Central memory CD8-positive, alpha-beta T cell (primary cell): Measurements from ENCODE around the gene PCSK9.

Experiments
- ATAC-seq: fragments of 150-1000 bp; cut with Tn5 transposase; replicated peaks from 2 replicates; pipeline ENCODE4 v1.10.0; 2022; ENCODE audit warnings: mild to moderate bottlenecking, moderate FRiP score, moderate number of reproducible peaks; ENCODE audit not compliant: poor library complexity, severe bottlenecking; ENCODE audit errors: extremely low read depth
- DNase-seq, 2 donors: peaks; one replicate each; pipeline ENCODE4 v3.0.0; 2021; ENCODE audit warnings: low spot score in 2 of 2
- H3K27ac Mint-ChIP-seq: one replicate; pipeline ENCODE4 v1.8.0; 2022; ENCODE audit warnings: low read depth, mild to moderate bottlenecking, moderate library complexity, mixed read lengths
- H3K27me3 Mint-ChIP-seq: one replicate; pipeline ENCODE4 v1.8.0; 2022; ENCODE audit warnings: mixed read lengths
- H3K36me3 Mint-ChIP-seq: one replicate; pipeline ENCODE4 v1.8.0; 2022; ENCODE audit warnings: mild to moderate bottlenecking, moderate library complexity, mixed read lengths; ENCODE audit not compliant: insufficient read depth
- H3K4me1 Mint-ChIP-seq: one replicate; pipeline ENCODE4 v1.8.0; 2022; ENCODE audit warnings: mixed read lengths
- H3K4me3 Mint-ChIP-seq: one replicate; pipeline ENCODE4 v1.8.0; 2022; ENCODE audit warnings: mild to moderate bottlenecking, moderate library complexity, mixed read lengths
- H3K9me3 Mint-ChIP-seq: one replicate; pipeline ENCODE4 v1.8.0; 2022; ENCODE audit warnings: mixed read lengths

The PCSK9 gene

GRCh38 chr1:55040083-55040932 lies 960 bp downstream of the PCSK9 start:
- DNase-seq = no peak
- Mint-ChIP-seq H3K9me3 (no peaks in the 10 kb centered on the region), H3K4me3 (no peak overlapping the region), H3K27ac (no peak overlapping the region), H3K27me3 (peaks cover 72% of the 10 kb centered on the region), H3K36me3 (no peaks in the 10 kb centered on the region), H3K4me1 (no peaks in the 10 kb centered on the region)
- ATAC-seq = no peak

- Mint-ChIP-seq H3K36me3 (no peaks in the 10 kb centered on the region), H3K27ac (no peak overlapping the region), H3K9me3 (no peaks in the 10 kb centered on the region), H3K27me3 (peaks cover 65% of the 10 kb centered on the region), H3K4me3 (no peak overlapping the region), H3K4me1 (no peaks in the 10 kb centered on the region)
- ATAC-seq (no peak), DNase-seq (no peak)
Observed at GRCh38 chr1:55040933-55041494, 1.7 kb downstream of the PCSK9 start.

GRCh38 chr1:55041613-55042012 lies 2.3 kb downstream of the PCSK9 start:
- no peaks in the 10 kb centered on the region for H3K36me3 Mint-ChIP-seq
- ATAC-seq = no peak
- no peak overlapping the region for H3K4me3 Mint-ChIP-seq
- H3K4me1 Mint-ChIP-seq = no peaks in the 10 kb centered on the region
- DNase-seq = no peak
- H3K9me3 Mint-ChIP-seq = no peaks in the 10 kb centered on the region
- no peak overlapping the region for H3K27ac Mint-ChIP-seq
- H3K27me3 Mint-ChIP-seq = peaks cover 59% of the 10 kb centered on the region

GRCh38 chr1:55043011-55043410 lies 3.7 kb downstream of the PCSK9 start:
- no peak for DNase-seq
- no peaks in the 10 kb centered on the region for H3K36me3 Mint-ChIP-seq
- H3K4me3 Mint-ChIP-seq = no peak overlapping the region
- no peaks in the 10 kb centered on the region for H3K9me3 Mint-ChIP-seq
- no peaks in the 10 kb centered on the region for H3K4me1 Mint-ChIP-seq
- peaks cover 45% of the 10 kb centered on the region for H3K27me3 Mint-ChIP-seq
- H3K27ac Mint-ChIP-seq = no peak overlapping the region
- ATAC-seq = no peak

GRCh38 chr1:55043726-55044125 lies 4.4 kb downstream of the PCSK9 start:
- no peak overlapping the region for H3K27ac Mint-ChIP-seq
- H3K4me3 Mint-ChIP-seq = no peak overlapping the region
- no peak for DNase-seq
- no peak for ATAC-seq
- H3K9me3 Mint-ChIP-seq = no peaks in the 10 kb centered on the region
- H3K27me3 Mint-ChIP-seq = peaks cover 38% of the 10 kb centered on the region
- no peaks in the 10 kb centered on the region for H3K36me3 Mint-ChIP-seq
- no peaks in the 10 kb centered on the region for H3K4me1 Mint-ChIP-seq

- Mint-ChIP-seq H3K4me3 (no peak overlapping the region), H3K4me1 (no peaks in the 10 kb centered on the region)
Observed at GRCh38 chr1:55044617-55045397, 5.5 kb downstream of the PCSK9 start.

GRCh38 chr1:55045430-55045829 lies 6.1 kb downstream of the PCSK9 start:
- no peak overlapping the region for H3K4me3 Mint-ChIP-seq
- DNase-seq = no peak
- ATAC-seq = no peak
- no peaks in the 10 kb centered on the region for H3K9me3 Mint-ChIP-seq
- H3K4me1 Mint-ChIP-seq = no peaks in the 10 kb centered on the region
- no peak overlapping the region for H3K27ac Mint-ChIP-seq
- no peaks in the 10 kb centered on the region for H3K36me3 Mint-ChIP-seq
- peaks cover 21% of the 10 kb centered on the region for H3K27me3 Mint-ChIP-seq

More at GRCh38 chr1:55044617-55045397, 5.5 kb downstream of the PCSK9 start:
- DNase-seq (no peak), ATAC-seq (no peak)
- H3K27ac Mint-ChIP-seq = no peak overlapping the region
- no peaks in the 10 kb centered on the region for H3K9me3 Mint-ChIP-seq
- H3K36me3 Mint-ChIP-seq = no peaks in the 10 kb centered on the region
- H3K27me3 Mint-ChIP-seq = peaks cover 27% of the 10 kb centered on the region

- Mint-ChIP-seq H3K27ac (no peak overlapping the region), H3K4me3 (no peak overlapping the region), H3K36me3 (no peaks in the 10 kb centered on the region), H3K9me3 (no peaks in the 10 kb centered on the region), H3K4me1 (no peaks in the 10 kb centered on the region), H3K27me3 (peaks cover 6% of the 10 kb centered on the region)
- no peak for ATAC-seq
- DNase-seq = no peak
Observed at GRCh38 chr1:55046871-55047270, 7.5 kb downstream of the PCSK9 start.

GRCh38 chr1:55047611-55048010 lies 8.3 kb downstream of the PCSK9 start:
- Mint-ChIP-seq H3K27ac (no peak overlapping the region), H3K9me3 (no peaks in the 10 kb centered on the region), H3K36me3 (no peaks in the 10 kb centered on the region), H3K27me3 (no peaks in the 10 kb centered on the region), H3K4me1 (no peaks in the 10 kb centered on the region), H3K4me3 (no peak overlapping the region)
- ATAC-seq (no peak), DNase-seq (no peak)

GRCh38 chr1:55048453-55049270 lies 9.3 kb downstream of the PCSK9 start:
- no peak for ATAC-seq

GRCh38 chr1:55049271-55049913 lies 10.0 kb downstream of the PCSK9 start:
- no peak for ATAC-seq
- no peak overlapping the region for H3K4me3 Mint-ChIP-seq
- no peaks in the 10 kb centered on the region for H3K9me3 Mint-ChIP-seq
- no peaks in the 10 kb centered on the region for H3K36me3 Mint-ChIP-seq
- no peaks in the 10 kb centered on the region for H3K27me3 Mint-ChIP-seq
- DNase-seq = no peak
- no peaks in the 10 kb centered on the region for H3K4me1 Mint-ChIP-seq
- H3K27ac Mint-ChIP-seq = no peak overlapping the region

More at GRCh38 chr1:55048453-55049270, 9.3 kb downstream of the PCSK9 start:
- Mint-ChIP-seq H3K27ac (no peak overlapping the region), H3K36me3 (no peaks in the 10 kb centered on the region), H3K4me1 (no peaks in the 10 kb centered on the region), H3K9me3 (no peaks in the 10 kb centered on the region), H3K27me3 (no peaks in the 10 kb centered on the region), H3K4me3 (no peak overlapping the region)
- no peak for DNase-seq

GRCh38 chr1:55049914-55050278 lies 10.5 kb downstream of the PCSK9 start:
- Mint-ChIP-seq H3K36me3 (no peaks in the 10 kb centered on the region), H3K4me3 (no peak overlapping the region), H3K27me3 (no peaks in the 10 kb centered on the region), H3K27ac (no peak overlapping the region), H3K4me1 (no peaks in the 10 kb centered on the region), H3K9me3 (no peaks in the 10 kb centered on the region)
- ATAC-seq (no peak), DNase-seq (no peak)
